ENCODE measurements around the gene ABCA3. TPM values are rescaled to one million over a fixed set of nuclear protein-coding genes. Genes with fewer than 3 reads are reported as not detected.

The ABCA3 gene
- total RNA-seq (2022; extraction: Qiagen RNA extraction), result 17.3 to 21.9 TPM (median 20.6 TPM) in 5 replicates

GRCh38 chr16:2340564-2341455, at the start of gene ABCA3:
Gene ABCA3 (minus strand): TSS chr16:2340728. CDS start chr16:2326466, 14,262 bp downstream.

GRCh38 chr16:2267913-2268666, 72.4 kb downstream of the ABCA3 start, which contains the start of gene RNPS1:
Gene RNPS1 (minus strand): TSS chr16:2268126. CDS start chr16:2264643, 3,483 bp downstream.

GRCh38 chr16:2251296-2252111, 89.0 kb downstream of the ABCA3 start, which contains the start of gene ECI1:
Gene ECI1 (minus strand): TSS chr16:2251587. CDS start chr16:2251566, 21 bp downstream.

GRCh38 chr16:2236337-2237101, 104.0 kb downstream of the ABCA3 start, which contains the start of gene DNASE1L2:
Gene DNASE1L2 (plus strand): TSS chr16:2236444. CDS start chr16:2236817, 373 bp downstream.

Other genes with a start within 250 kb of the ABCA3 start
- 34.4 to 54.4 TPM (median 49.3 TPM) in 5 replicates for gene PKD1, start 204.8 kb downstream of the ABCA3 start, total RNA-seq (2022; extraction: Qiagen RNA extraction)
- 1.9 to 4.4 TPM (median 3.3 TPM) in 5 replicates for gene RAB26, start 192.1 kb downstream of the ABCA3 start, total RNA-seq (2022; extraction: Qiagen RNA extraction)
- 39.0 to 55.8 TPM (median 49.7 TPM) in 5 replicates for gene TRAF7, start 184.9 kb downstream of the ABCA3 start, total RNA-seq (2022; extraction: Qiagen RNA extraction)
- 0.23 to 1.00 TPM (median 0.47 TPM) in 5 replicates for gene CASKIN1, start 144.1 kb downstream of the ABCA3 start, total RNA-seq (2022; extraction: Qiagen RNA extraction)
- 39.9 to 53.2 TPM (median 51.0 TPM) in 5 replicates for gene MLST8, start 135.3 kb downstream of the ABCA3 start, total RNA-seq (2022; extraction: Qiagen RNA extraction)
- gene BRICD5, start 129.9 kb downstream of the ABCA3 start, total RNA-seq (2022; extraction: Qiagen RNA extraction), result 1.5 to 4.8 TPM (median 3.4 TPM) in 5 replicates
- gene PGP, start 125.9 kb downstream of the ABCA3 start, total RNA-seq (2022; extraction: Qiagen RNA extraction), result 14.8 to 35.7 TPM (median 32.9 TPM) in 5 replicates
- gene E4F1, start 117.1 kb downstream of the ABCA3 start, total RNA-seq (2022; extraction: Qiagen RNA extraction), result 18.7 to 26.9 TPM (median 24.7 TPM) in 5 replicates
- gene DNASE1L2, start 104.3 kb downstream of the ABCA3 start, total RNA-seq (2022; extraction: Qiagen RNA extraction), result 0.60 to 1.7 TPM (median 1.3 TPM) in 5 replicates
- gene ECI1, start 89.1 kb downstream of the ABCA3 start, total RNA-seq (2022; extraction: Qiagen RNA extraction), result 48.5 to 95.5 TPM (median 93.6 TPM) in 5 replicates
- 252 to 288 TPM (median 261 TPM) in 5 replicates for gene RNPS1, start 72.6 kb downstream of the ABCA3 start, total RNA-seq (2022; extraction: Qiagen RNA extraction)
- 20.2 to 23.1 TPM (median 21.1 TPM) in 5 replicates for gene CCNF, start 88.7 kb upstream of the ABCA3 start, total RNA-seq (2022; extraction: Qiagen RNA extraction)
- 15.9 to 20.9 TPM (median 18.9 TPM) in 5 replicates for gene TEDC2, start 119.4 kb upstream of the ABCA3 start, total RNA-seq (2022; extraction: Qiagen RNA extraction)
- 0.05 to 0.07 TPM (median 0.06 TPM) in 3 of 5 replicates, not detected in the others for gene NTN3, start 130.6 kb upstream of the ABCA3 start, total RNA-seq (2022; extraction: Qiagen RNA extraction)
- 6.0 to 7.9 TPM (median 6.7 TPM) in 5 replicates for gene TBC1D24, start 134.4 kb upstream of the ABCA3 start, total RNA-seq (2022; extraction: Qiagen RNA extraction)
- gene ATP6V0C, start 173.2 kb upstream of the ABCA3 start, total RNA-seq (2022; extraction: Qiagen RNA extraction), result 146 to 301 TPM (median 257 TPM) in 5 replicates
- gene AMDHD2, start 179.6 kb upstream of the ABCA3 start, total RNA-seq (2022; extraction: Qiagen RNA extraction), result 15.9 to 25.9 TPM (median 24.7 TPM) in 5 replicates
- 0.06 to 0.15 TPM (median 0.09 TPM) in 3 of 5 replicates, not detected in the others for gene CEMP1, start 190.7 kb upstream of the ABCA3 start, total RNA-seq (2022; extraction: Qiagen RNA extraction)
- 19.3 to 24.1 TPM (median 20.6 TPM) in 5 replicates for gene PDPK1, start 197.3 kb upstream of the ABCA3 start, total RNA-seq (2022; extraction: Qiagen RNA extraction)

All from A549 treated with AZD2906 at 1 μM for 4 hours (cell line).